T47D (cell line): Measurements from ENCODE around the gene PIK3CD.

Experiments used
- DNase-seq, 2 experiments: peaks; one replicate each; pipeline versions ENCODE4 v3.0.0 to v3.0.0-alpha.2; 2011 to 2012; ENCODE audit warnings: low read depth in 1 of 2, low spot score in 1 of 2
- JUND ChIP-seq: IDR thresholded peaks from 2 replicates; pipeline ENCODE4 v1.6.1; 2012; ENCODE audit warnings: low read depth
- in situ Hi-C: cut with HindIII; loops from 2 replicates; pipeline ENCODE4 v1.10.0; 2016; ENCODE audit warnings: low sequenced_read_pairs, low pct_unique_long_range_greater_than_20kb

Gene PIK3CD

GRCh38 chr1:9629445-9630201 is 21.9 kb upstream of the PIK3CD start:
- in situ Hi-C loops: no loop called here
- TF ChIP-seq JUND: no peak
- no peak for DNase-seq

GRCh38 chr1:9630331-9631111 is 21.0 kb upstream of the PIK3CD start:
- no peak for TF ChIP-seq JUND
- DNase-seq: no peak
- in situ Hi-C loops: no loop called here

- no peak for DNase-seq
- TF ChIP-seq JUND: no peak
- in situ Hi-C loops: no loop called here
These were observed 19.9 kb upstream of the PIK3CD start for GRCh38 chr1:9631613-9632012.

- no peak for TF ChIP-seq JUND
- in situ Hi-C loops: no loop called here
- no peak for DNase-seq
These were observed 18.0 kb upstream of the PIK3CD start for GRCh38 chr1:9633493-9633892.

GRCh38 chr1:9634582-9634981 is 16.9 kb upstream of the PIK3CD start:
- DNase-seq: no peak
- no peak for TF ChIP-seq JUND
- in situ Hi-C loops: no loop called here

GRCh38 chr1:9639227-9639626 is 12.3 kb upstream of the PIK3CD start:
- in situ Hi-C loops: no loop called here
- DNase-seq: no peak
- TF ChIP-seq JUND: no peak

GRCh38 chr1:9643351-9644256 is 7.9 kb upstream of the PIK3CD start:
- no peak for DNase-seq
- TF ChIP-seq JUND: no peak
- in situ Hi-C loops: no loop called here

GRCh38 chr1:9646037-9646436 is 5.5 kb upstream of the PIK3CD start:
- in situ Hi-C loops: no loop called here
- no peak for DNase-seq
- no peak for TF ChIP-seq JUND

- no peak for TF ChIP-seq JUND
- no peak for DNase-seq
- in situ Hi-C loops: no loop called here
These were observed 3.4 kb upstream of the PIK3CD start for GRCh38 chr1:9648171-9648570.

GRCh38 chr1:9649769-9650168 is 1.8 kb upstream of the PIK3CD start:
- TF ChIP-seq JUND: no peak
- in situ Hi-C loops: no loop called here

GRCh38 chr1:9651220-9651564 is 339 bp upstream of the PIK3CD start:
- DNase-seq: no peak
- no peak for TF ChIP-seq JUND
- in situ Hi-C loops: no loop called here

More at GRCh38 chr1:9649769-9650168, 1.8 kb upstream of the PIK3CD start:
- DNase-seq: no peak

- no peak for DNase-seq
- TF ChIP-seq JUND: no peak
- in situ Hi-C loops: no loop called here
These were observed 1.1 kb downstream of the PIK3CD start for GRCh38 chr1:9652379-9653209.
